ENCODE data around the gene P2RY8.

Gene P2RY8

DNA sequence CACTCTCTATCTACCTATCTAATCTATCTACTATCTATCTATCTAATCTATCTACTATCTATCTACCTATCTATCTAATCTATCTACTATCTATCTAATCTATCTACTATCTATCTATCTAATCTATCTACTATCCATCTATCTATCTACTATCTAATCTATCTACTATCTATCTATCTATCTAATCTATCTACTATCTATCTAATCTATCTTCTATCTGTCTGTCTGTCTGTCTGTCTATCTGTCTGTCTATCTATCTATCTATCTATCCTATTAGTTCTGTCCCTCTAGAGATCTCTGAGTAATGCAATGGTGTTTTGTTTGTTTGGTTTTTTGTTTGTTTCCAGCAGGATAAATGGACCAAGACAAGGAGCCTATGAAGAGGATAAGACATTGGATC is 74.9 kb downstream of the P2RY8 start:
- DNase-seq (ENCODE audit: low read depth), result no peak
- TF ChIP-seq, protein P1, sequence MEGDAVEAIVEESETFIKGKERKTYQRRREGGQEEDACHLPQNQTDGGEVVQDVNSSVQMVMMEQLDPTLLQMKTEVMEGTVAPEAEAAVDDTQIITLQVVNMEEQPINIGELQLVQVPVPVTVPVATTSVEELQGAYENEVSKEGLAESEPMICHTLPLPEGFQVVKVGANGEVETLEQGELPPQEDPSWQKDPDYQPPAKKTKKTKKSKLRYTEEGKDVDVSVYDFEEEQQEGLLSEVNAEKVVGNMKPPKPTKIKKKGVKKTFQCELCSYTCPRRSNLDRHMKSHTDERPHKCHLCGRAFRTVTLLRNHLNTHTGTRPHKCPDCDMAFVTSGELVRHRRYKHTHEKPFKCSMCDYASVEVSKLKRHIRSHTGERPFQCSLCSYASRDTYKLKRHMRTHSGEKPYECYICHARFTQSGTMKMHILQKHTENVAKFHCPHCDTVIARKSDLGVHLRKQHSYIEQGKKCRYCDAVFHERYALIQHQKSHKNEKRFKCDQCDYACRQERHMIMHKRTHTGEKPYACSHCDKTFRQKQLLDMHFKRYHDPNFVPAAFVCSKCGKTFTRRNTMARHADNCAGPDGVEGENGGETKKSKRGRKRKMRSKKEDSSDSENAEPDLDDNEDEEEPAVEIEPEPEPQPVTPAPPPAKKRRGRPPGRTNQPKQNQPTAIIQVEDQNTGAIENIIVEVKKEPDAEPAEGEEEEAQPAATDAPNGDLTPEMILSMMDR (IDR thresholded peaks at IDR 0.05; ENCODE audit: low read length, missing control alignments), result no peak
- no peak overlapping the region for H3K4me3 ChIP-seq (replicated peaks; ENCODE audit: low read depth, low read length)

DNA sequence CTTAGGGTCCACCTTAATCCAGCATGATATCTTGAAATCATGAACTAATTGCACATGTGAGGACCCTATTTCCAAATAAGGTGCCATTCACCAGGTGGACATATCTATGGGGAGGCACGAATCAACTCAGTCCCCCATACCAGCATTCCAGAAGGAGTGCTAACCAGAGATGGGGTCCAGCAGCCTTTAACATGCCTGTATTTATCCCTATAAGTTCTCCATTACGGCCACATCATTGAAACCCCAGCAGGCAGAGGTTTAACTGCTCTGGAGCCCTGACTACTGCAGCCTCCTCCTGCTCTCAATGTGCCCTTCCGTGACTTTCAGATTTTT is 81.1 kb downstream of the P2RY8 start:
- TF ChIP-seq, protein P1 (IDR thresholded peaks at IDR 0.05; ENCODE audit: low read length, missing control alignments), result no peak
- H3K4me3 ChIP-seq (replicated peaks; ENCODE audit: low read depth, low read length), result no peak overlapping the region
- DNase-seq (ENCODE audit: low read depth), result no peak

DNA sequence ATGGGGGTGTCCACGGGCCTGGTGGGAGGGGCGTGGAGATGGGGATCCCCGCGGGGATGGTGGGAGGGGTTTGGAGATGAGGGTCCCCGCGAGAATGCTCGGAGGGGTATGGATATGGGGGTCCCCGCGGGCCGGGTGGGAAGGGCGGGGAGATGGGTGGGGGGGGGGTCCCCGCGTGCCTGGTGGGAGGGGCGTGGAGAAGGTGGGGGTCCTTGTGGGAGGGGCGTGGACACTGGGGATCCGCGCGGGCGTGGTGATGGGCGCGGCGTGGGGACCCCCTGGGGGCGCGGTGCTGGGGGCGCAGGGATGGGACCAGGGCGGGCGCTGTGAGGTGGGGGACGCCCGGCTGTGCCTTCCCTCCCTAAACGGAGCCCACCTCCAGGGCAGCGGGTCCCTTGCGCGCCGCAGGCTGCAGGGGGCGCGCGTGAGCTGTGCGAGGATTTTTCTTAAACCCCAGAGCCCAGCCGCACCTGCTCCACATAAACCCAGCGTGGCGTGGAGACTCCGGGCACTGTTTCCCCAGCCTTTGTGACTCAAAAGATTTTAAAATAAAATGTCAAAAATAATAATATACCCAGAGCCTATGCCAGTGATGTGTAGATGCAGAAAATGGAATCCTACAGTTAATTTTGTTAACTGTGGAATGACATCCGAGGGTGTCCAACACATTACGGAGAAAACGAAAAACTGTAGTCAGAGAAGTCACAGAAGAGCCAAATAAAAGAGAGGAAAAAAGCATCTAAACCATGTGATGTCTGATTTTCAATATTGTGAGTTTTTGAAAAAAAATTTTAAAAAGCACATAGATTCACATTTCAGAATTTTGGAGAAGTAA is 82.8 kb downstream of the P2RY8 start:
- peak; percentile 85 for DNase-seq (ENCODE audit: low read depth)
- H3K4me3 ChIP-seq (replicated peaks; ENCODE audit: low read depth, low read length), result peak overlapping the region; percentile 71
- TF ChIP-seq, protein P1 (IDR thresholded peaks at IDR 0.05; ENCODE audit: low read length, missing control alignments), result peak; percentile 84

- TF ChIP-seq, protein P1 (IDR thresholded peaks at IDR 0.05; ENCODE audit: low read length, missing control alignments), result no peak
- H3K4me3 ChIP-seq (replicated peaks; ENCODE audit: low read depth, low read length), result peak overlapping the region; percentile 71
- no peak for DNase-seq (ENCODE audit: low read depth)
These were observed 83.6 kb downstream of the P2RY8 start for GRCh38 chrX:1453395-1453783.

DNA sequence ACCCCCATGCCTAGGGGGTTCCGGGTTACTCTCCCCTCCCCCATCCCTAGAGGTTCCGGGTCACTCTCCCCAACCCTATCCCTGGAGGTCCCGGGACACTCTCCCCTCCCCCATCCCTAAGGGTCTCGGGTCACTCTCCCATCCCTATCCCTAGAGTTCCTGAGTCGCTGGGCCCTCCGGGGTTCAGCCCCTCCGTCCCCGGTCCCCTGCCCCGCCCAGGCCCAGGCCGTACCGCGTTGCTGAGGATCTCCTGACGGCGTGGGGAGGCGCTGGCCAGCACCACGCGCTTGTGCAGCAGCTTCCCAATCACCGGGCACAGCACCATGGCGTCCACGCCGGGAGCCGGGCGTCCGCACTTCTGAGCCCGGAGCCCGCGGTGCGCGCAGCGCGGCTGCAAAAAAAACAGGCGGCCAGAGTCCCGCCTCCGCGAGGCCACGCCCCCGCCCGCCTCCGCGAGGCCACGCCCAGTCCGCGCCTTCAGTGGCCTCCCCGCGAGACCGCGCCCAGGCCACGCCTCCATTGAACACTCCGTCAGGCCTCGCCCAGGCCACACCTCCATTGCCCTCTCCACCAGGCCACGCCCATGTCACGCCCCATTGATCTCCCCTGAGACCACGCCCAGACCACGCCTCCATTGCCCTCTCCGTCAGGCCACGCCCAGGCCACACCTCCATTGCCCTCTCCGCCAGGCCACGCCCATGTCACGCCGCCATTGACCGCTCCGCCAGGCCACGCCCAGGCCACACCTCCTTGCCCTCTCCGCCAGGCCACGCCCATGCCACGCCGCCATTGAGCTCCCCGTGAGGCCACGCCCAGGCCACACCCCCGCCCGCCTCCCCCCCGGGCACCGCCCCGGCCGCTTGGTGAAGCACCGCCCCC is 84.2 kb downstream of the P2RY8 start, which contains the start of gene ASMTL:
Gene ASMTL, minus strand, starts transcription at position 394 of the 879 bp plus-strand sequence. Its CDS starts 69 bp downstream, at position 325.
- peak within 1 kb of the TSS; percentile 96 for H3K4me3 ChIP-seq (replicated peaks; ENCODE audit: low read depth, low read length)
- TF ChIP-seq, protein P1 (IDR thresholded peaks at IDR 0.05; ENCODE audit: low read length, missing control alignments), result no peak
- peak; percentile 100 for DNase-seq (ENCODE audit: low read depth)

- DNase-seq (ENCODE audit: low read depth), result no peak
- TF ChIP-seq, protein P1 (IDR thresholded peaks at IDR 0.05; ENCODE audit: low read length, missing control alignments), result no peak
- H3K4me3 ChIP-seq (replicated peaks; ENCODE audit: low read depth, low read length), result peak overlapping the region; percentile 96
These were observed 85.1 kb downstream of the P2RY8 start for GRCh38 chrX:1451661-1452515.
